Thoracic aorta (tissue), 2 donors: ENCODE measurements around the gene TAAR2. TPM values are rescaled to one million over a fixed set of nuclear protein-coding genes. Genes with fewer than 3 reads are reported as not detected.

ENCODE experiments used
- ATAC-seq: fragments of 150-250 bp; one replicate; pipeline ENCODE4 v1.8.0; 2017; ENCODE audit warnings: low read depth; ENCODE audit not compliant: insufficient number of reproducible peaks, low FRiP score
- DNase-seq: peaks from one replicate; pipeline ENCODE4 v3.0.0-alpha.2; 2020; ENCODE audit warnings: low spot score
- H3K27ac ChIP-seq, 2 donors: fragments of 200-600 bp; sonication (generic); 1 replicate in 1 of 2; 2 replicates in 1 of 2; pipeline ENCODE4 v1.5.1; 2016; ENCODE audit warnings: mild to moderate bottlenecking in 2 of 2, moderate library complexity in 2 of 2
- H3K27me3 ChIP-seq: fragments of 200-600 bp; sonication (generic); replicated peaks from 2 replicates; pipeline ENCODE4 v1.6.0; 2016; ENCODE audit warnings: mild to moderate bottlenecking; ENCODE audit not compliant: insufficient read depth
- H3K36me3 ChIP-seq: fragments of 200-600 bp; sonication (generic); one replicate; pipeline ENCODE4 v1.5.1; 2016
- H3K4me1 ChIP-seq, 2 donors: fragments of 200-600 bp; sonication (generic); 1 replicate in 1 of 2; 2 replicates in 1 of 2; pipeline versions ENCODE4 v1.5.1 to v1.6.0; 2016; ENCODE audit warnings: low read depth in 2 of 2, mild to moderate bottlenecking in 1 of 2; ENCODE audit not compliant: control insufficient read depth in 1 of 2
- H3K4me3 ChIP-seq: fragments of 200-600 bp; sonication (generic); 2 replicates; pipeline ENCODE4 v1.5.1; 2016; ENCODE audit warnings: mild to moderate bottlenecking
- H3K9me3 ChIP-seq: fragments of 200-600 bp; sonication (generic); 2 replicates; pipeline ENCODE4 v1.5.1; 2016
- total RNA-seq, 2 donors: library from RNA; depleted of rRNA; stranded (reverse); fragments of >200 nt; gene quantifications; one replicate each; pipeline versions ENCODE4 v1.1.0 to v1.2.3, GENCODE V29; 2016
- TF ChIP-seq, protein P1 (sequence below): fragments of 200-600 bp; sonication (generic); IDR thresholded peaks from one replicate; pipeline ENCODE4 v1.5.1; 2019; ENCODE audit warnings: antibody characterized with exemption

The TAAR2 gene
- total RNA-seq, 2 donors from 2014 or later = not detected

- ATAC-seq = no peak
Measured at GRCh38 chr6:132598473-132598872, 25.6 kb downstream of the TAAR2 start.

DNA sequence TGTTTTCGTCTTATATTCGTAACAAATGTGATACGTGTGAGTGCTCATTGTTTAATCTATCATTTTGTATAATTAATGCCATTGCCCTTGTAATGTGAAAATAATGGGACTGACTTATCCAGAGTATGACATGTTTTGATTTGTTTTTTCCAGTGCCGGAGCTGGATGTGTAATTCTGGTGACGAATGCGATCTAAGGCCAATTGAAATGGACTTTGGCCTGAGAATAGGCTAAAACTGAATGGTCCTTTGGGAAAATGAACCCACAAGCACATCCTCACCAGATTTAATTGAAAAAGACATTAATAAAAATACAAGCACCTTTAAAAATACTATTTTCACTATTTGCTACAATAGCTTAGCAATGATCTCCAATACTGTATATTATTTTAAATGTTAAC lies 27.9 kb downstream of the TAAR2 start:
- Histone ChIP-seq H3K4me1 (no peaks in the 10 kb centered on the region), H3K4me3 (no peak overlapping the region), H3K27me3 (no peaks in the 10 kb centered on the region), H3K9me3 (no peaks in the 10 kb centered on the region), H3K27ac (no peak overlapping the region), H3K36me3 (no peaks in the 10 kb centered on the region)
- ATAC-seq = no peak
- DNase-seq = no peak
- TF ChIP-seq, protein P1, sequence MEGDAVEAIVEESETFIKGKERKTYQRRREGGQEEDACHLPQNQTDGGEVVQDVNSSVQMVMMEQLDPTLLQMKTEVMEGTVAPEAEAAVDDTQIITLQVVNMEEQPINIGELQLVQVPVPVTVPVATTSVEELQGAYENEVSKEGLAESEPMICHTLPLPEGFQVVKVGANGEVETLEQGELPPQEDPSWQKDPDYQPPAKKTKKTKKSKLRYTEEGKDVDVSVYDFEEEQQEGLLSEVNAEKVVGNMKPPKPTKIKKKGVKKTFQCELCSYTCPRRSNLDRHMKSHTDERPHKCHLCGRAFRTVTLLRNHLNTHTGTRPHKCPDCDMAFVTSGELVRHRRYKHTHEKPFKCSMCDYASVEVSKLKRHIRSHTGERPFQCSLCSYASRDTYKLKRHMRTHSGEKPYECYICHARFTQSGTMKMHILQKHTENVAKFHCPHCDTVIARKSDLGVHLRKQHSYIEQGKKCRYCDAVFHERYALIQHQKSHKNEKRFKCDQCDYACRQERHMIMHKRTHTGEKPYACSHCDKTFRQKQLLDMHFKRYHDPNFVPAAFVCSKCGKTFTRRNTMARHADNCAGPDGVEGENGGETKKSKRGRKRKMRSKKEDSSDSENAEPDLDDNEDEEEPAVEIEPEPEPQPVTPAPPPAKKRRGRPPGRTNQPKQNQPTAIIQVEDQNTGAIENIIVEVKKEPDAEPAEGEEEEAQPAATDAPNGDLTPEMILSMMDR = no peak

More at GRCh38 chr6:132598473-132598872, 25.6 kb downstream of the TAAR2 start:
- TF ChIP-seq, protein P1 = no peak
- H3K27me3 ChIP-seq = no peaks in the 10 kb centered on the region
- H3K4me1 ChIP-seq = no peaks in the 10 kb centered on the region
- no peak overlapping the region for H3K4me3 ChIP-seq
- H3K36me3 ChIP-seq = no peaks in the 10 kb centered on the region
- no peaks in the 10 kb centered on the region for H3K9me3 ChIP-seq
- no peak for DNase-seq
- H3K27ac ChIP-seq = no peak overlapping the region

DNA sequence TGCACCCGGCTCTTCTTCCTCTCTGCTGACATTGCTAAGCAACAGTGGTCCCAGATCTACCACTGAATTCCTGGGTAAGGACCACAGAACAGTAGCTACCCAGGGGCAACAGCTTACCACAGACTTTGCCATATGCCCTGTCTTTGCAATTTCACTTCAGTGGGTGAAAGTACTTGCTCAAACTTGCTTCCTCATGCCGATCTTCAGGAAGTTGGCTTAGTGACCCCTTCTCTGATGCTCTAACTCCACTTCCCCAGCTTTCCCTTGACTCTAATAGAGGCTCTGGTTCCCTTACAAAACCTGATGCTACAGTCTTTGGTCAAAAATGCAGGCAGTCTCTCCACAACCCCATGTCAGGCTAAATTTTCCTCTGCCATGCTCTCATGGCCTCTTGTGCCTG lies 31.2 kb downstream of the TAAR2 start:
- ATAC-seq = no peak
- Histone ChIP-seq H3K9me3 (no peaks in the 10 kb centered on the region), H3K4me1 (no peaks in the 10 kb centered on the region), H3K27me3 (no peaks in the 10 kb centered on the region), H3K27ac (no peak overlapping the region), H3K4me3 (no peak overlapping the region), H3K36me3 (no peaks in the 10 kb centered on the region)
- TF ChIP-seq, protein P1 = no peak
- no peak for DNase-seq

- no peak for DNase-seq
- H3K4me1 ChIP-seq = no peaks in the 10 kb centered on the region
- no peaks in the 10 kb centered on the region for H3K9me3 ChIP-seq
- no peak overlapping the region for H3K4me3 ChIP-seq
- H3K27me3 ChIP-seq = no peaks in the 10 kb centered on the region
- H3K27ac ChIP-seq = no peak overlapping the region
- TF ChIP-seq, protein P1 = no peak
- no peak for ATAC-seq
- H3K36me3 ChIP-seq = no peaks in the 10 kb centered on the region
Measured at GRCh38 chr6:132590362-132590761, 33.7 kb downstream of the TAAR2 start.

DNA sequence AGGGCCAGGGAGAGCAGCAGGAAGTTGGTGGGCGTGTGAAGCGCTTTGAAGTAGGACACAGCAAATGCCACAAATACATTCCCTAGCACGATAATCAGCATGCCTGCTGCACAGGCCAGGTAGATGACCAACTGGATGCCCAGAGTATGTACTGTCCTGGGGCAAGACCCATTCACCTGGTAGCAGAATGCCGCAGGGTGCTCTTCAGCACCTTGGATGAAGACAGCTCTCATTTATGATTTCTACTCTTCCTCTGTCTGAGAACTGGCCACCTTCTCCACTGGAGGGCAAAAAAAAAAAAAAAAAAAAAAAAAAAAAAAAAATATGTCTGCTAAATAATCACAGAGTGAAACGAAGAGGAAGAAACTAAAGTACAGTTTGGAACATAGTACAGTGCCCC lies 34.6 kb downstream of the TAAR2 start, which contains the start of gene TAAR5:
TSS of gene TAAR5 (minus strand) at position 288 of the 400 bp plus-strand sequence. CDS start at position 233, 55 bp downstream.
- Histone ChIP-seq H3K27me3 (no peaks in the 10 kb centered on the region), H3K4me3 (no peak within 1 kb of the TSS), H3K9me3 (no peaks in the 10 kb centered on the region), H3K4me1 (no peaks in the 10 kb centered on the region), H3K27ac (no peak within 1 kb of the TSS), H3K36me3 (no peaks in the 10 kb centered on the region)
- DNase-seq = no peak
- TF ChIP-seq, protein P1 = no peak
- no peak for ATAC-seq
